H9 (cell line): ENCODE data around the gene FAM171A1. TPM values are rescaled to one million over a fixed set of nuclear protein-coding genes. Genes with fewer than 3 reads are reported as not detected.

ENCODE experiments used
- DNase-seq: peaks from one replicate; pipeline ENCODE4 v3.0.0-alpha.2; 2017
- H2AFZ ChIP-seq: one replicate; pipeline ENCODE4 v1.6.1; 2013; ENCODE audit warnings: mild to moderate bottlenecking, low read length, control low read depth, moderate library complexity
- H2AK5ac ChIP-seq: 2 replicates; pipeline ENCODE4 v1.6.1; 2013; ENCODE audit warnings: low read length, control low read depth, mixed read lengths; ENCODE audit not compliant: insufficient read length
- H2BK120ac ChIP-seq: one replicate; pipeline ENCODE4 v1.6.1; 2013; ENCODE audit warnings: low read depth, mild to moderate bottlenecking, low read length, control low read depth, inconsistent platforms; ENCODE audit not compliant: poor library complexity, severe bottlenecking
- H2BK12ac ChIP-seq: 2 replicates; pipeline ENCODE4 v1.6.1; 2013; ENCODE audit warnings: low read length, control low read depth, mixed read lengths, low read depth; ENCODE audit not compliant: insufficient read length
- H2BK15ac ChIP-seq: 2 replicates; pipeline ENCODE4 v1.6.1; 2013; ENCODE audit warnings: low read depth, low read length, control low read depth
- H2BK20ac ChIP-seq: one replicate; pipeline ENCODE4 v1.6.1; 2013; ENCODE audit warnings: low read depth, mild to moderate bottlenecking, low read length, control low read depth, inconsistent platforms; ENCODE audit not compliant: poor library complexity, severe bottlenecking
- H2BK5ac ChIP-seq: 2 replicates; pipeline ENCODE4 v1.6.1; 2013; ENCODE audit warnings: low read length, control low read depth, mixed read lengths; ENCODE audit not compliant: insufficient read length
- H3K14ac ChIP-seq: 2 replicates; pipeline ENCODE4 v1.6.1; 2013; ENCODE audit warnings: low read length, control low read depth; ENCODE audit not compliant: insufficient read depth
- H3K18ac ChIP-seq: 2 replicates; pipeline ENCODE4 v1.6.1; 2013; ENCODE audit warnings: low read depth, mild to moderate bottlenecking, mixed read lengths, low read length, control low read depth; ENCODE audit not compliant: insufficient read length
- H3K23ac ChIP-seq: 2 replicates; pipeline ENCODE4 v1.6.1; 2013; ENCODE audit warnings: low read length, control low read depth, mixed read lengths, low read depth; ENCODE audit not compliant: insufficient read length
- H3K23me2 ChIP-seq: 2 replicates; pipeline ENCODE4 v1.6.1; 2013; ENCODE audit warnings: low read depth, mild to moderate bottlenecking, mixed read lengths, low read length, control low read depth; ENCODE audit not compliant: insufficient read length, poor library complexity, severe bottlenecking
- H3K27ac ChIP-seq: 2 replicates; pipeline ENCODE4 v1.5.1; 2013; ENCODE audit warnings: low read length, control low read depth, mixed read lengths, low read depth; ENCODE audit not compliant: insufficient read length
- H3K27me3 ChIP-seq: 2 replicates; pipeline ENCODE4 v1.6.1; 2013; ENCODE audit warnings: low read length, control low read depth, inconsistent platforms; ENCODE audit not compliant: insufficient read depth
- H3K4ac ChIP-seq: 2 replicates; pipeline ENCODE4 v1.6.1; 2013; ENCODE audit warnings: low read depth, mild to moderate bottlenecking, control low read depth, inconsistent platforms, low read length, moderate library complexity
- H3K4me1 ChIP-seq: 2 replicates; pipeline ENCODE4 v1.6.1; 2013; ENCODE audit warnings: low read length, control low read depth, inconsistent platforms; ENCODE audit not compliant: insufficient read depth
- H3K4me2 ChIP-seq: 2 replicates; pipeline ENCODE4 v1.6.1; 2013; ENCODE audit warnings: low read length, control low read depth, mixed read lengths; ENCODE audit not compliant: insufficient read length, insufficient read depth
- H3K56ac ChIP-seq: 2 replicates; pipeline ENCODE4 v1.6.1; 2013; ENCODE audit warnings: low read depth, mild to moderate bottlenecking, mixed read lengths, low read length, control low read depth; ENCODE audit not compliant: insufficient read length
- H3K79me1 ChIP-seq: 2 replicates; pipeline ENCODE4 v1.6.1; 2013; ENCODE audit warnings: low read depth, mild to moderate bottlenecking, moderate library complexity, low read length, control low read depth, inconsistent platforms; ENCODE audit not compliant: insufficient read depth, poor library complexity, severe bottlenecking
- H3K79me2 ChIP-seq: 2 replicates; pipeline ENCODE4 v1.6.1; 2013; ENCODE audit warnings: low read length, control low read depth, inconsistent platforms; ENCODE audit not compliant: insufficient read depth
- H3K9ac ChIP-seq: 2 replicates; pipeline ENCODE4 v1.6.1; 2013; ENCODE audit warnings: low read length, control low read depth, mixed read lengths; ENCODE audit not compliant: insufficient read length; ENCODE audit errors: extremely low read depth
- H3K9me3 ChIP-seq: one replicate; pipeline ENCODE4 v1.6.1; 2013; ENCODE audit warnings: low read depth, low read length, inconsistent platforms; ENCODE audit not compliant: control insufficient read depth
- H3T11ph ChIP-seq: one replicate; pipeline ENCODE4 v1.6.1; 2013; ENCODE audit warnings: mild to moderate bottlenecking, low read length, control low read depth, inconsistent platforms
- H4K20me1 ChIP-seq: one replicate; pipeline ENCODE4 v1.6.1; 2013; ENCODE audit not compliant: control insufficient read depth, insufficient read length, insufficient read depth
- H4K5ac ChIP-seq: 2 replicates; pipeline ENCODE4 v1.6.1; 2013; ENCODE audit warnings: low read depth, mild to moderate bottlenecking, mixed read lengths, low read length, control low read depth; ENCODE audit not compliant: insufficient read length
- H4K8ac ChIP-seq: replicated peaks from 2 replicates; pipeline ENCODE4 v1.6.1; 2013; ENCODE audit warnings: low read length, control low read depth, mixed read lengths, low read depth; ENCODE audit not compliant: insufficient read length
- H4K91ac ChIP-seq: 2 replicates; pipeline ENCODE4 v1.6.1; 2013; ENCODE audit warnings: low read depth, mild to moderate bottlenecking, moderate library complexity, mixed read lengths, low read length, control low read depth; ENCODE audit not compliant: insufficient read length
- H3K27ac Mint-ChIP-seq, 3 experiments: 2 replicates in 2 of 3; 3 replicates in 1 of 3; pipeline ENCODE4 v1.8.0; 2020 to 2021; ENCODE audit warnings: mixed read lengths in 3 of 3, mild to moderate bottlenecking in 1 of 3, moderate library complexity in 1 of 3
- H3K27me3 Mint-ChIP-seq: 2 replicates; pipeline ENCODE4 v1.8.0; 2021; ENCODE audit warnings: low read depth, mild to moderate bottlenecking, moderate library complexity, mixed read lengths
- H3K36me3 Mint-ChIP-seq, 3 experiments: 2 replicates in 2 of 3; 3 replicates in 1 of 3; pipeline ENCODE4 v1.8.0; 2020 to 2021; ENCODE audit warnings: low read depth in 3 of 3, mixed read lengths in 3 of 3; ENCODE audit not compliant: insufficient read depth in 1 of 3
- H3K4me1 Mint-ChIP-seq, 2 experiments: 2 replicates each; pipeline ENCODE4 v1.8.0; 2020; ENCODE audit warnings: mixed read lengths in 2 of 2
- H3K4me3 Mint-ChIP-seq, 2 experiments: 2 replicates in 1 of 2; 3 replicates in 1 of 2; pipeline ENCODE4 v1.8.0; 2020 to 2021; ENCODE audit warnings: mild to moderate bottlenecking in 2 of 2, mixed read lengths in 2 of 2, moderate library complexity in 1 of 2
- H3K9me3 Mint-ChIP-seq, 2 experiments: 2 replicates in 1 of 2; 3 replicates in 1 of 2; pipeline ENCODE4 v1.8.0; 2020; ENCODE audit warnings: mild to moderate bottlenecking in 2 of 2, mixed read lengths in 2 of 2, moderate library complexity in 1 of 2
- CTCF ChIP-seq: fragments of 200-600 bp; sonication (generic); conservative IDR thresholded peaks from 3 replicates; pipeline ENCODE4 v1.8.0; 2021; ENCODE audit warnings: antibody characterized with exemption, mild to moderate bottlenecking
- WGBS: extraction: QIAGEN DNeasy Blood & Tissue Kit; methylation state at CpG from one replicate; pipeline ENCODE4 v1.1.7; 2013; ENCODE audit warnings: missing lambda C conversion rate, low lambda C conversion rate, mixed read lengths; ENCODE audit not compliant: insufficient read length; ENCODE audit errors: extremely low coverage; 5-methylcytosine and 5-hydroxymethylcytosine counted together
- total RNA-seq: library from RNA; stranded (reverse); gene quantifications from 2 replicates; pipeline ENCODE4 v1.2.1, GENCODE V29; 2021

Gene FAM171A1
- total RNA-seq, 1 experiment from 2014 or later, result 37.4 TPM

- Histone ChIP-seq H3K9ac (no peak overlapping the region), H3K27ac (no peak overlapping the region), H3K4me2 (no peak overlapping the region), H3K79me2 (no peaks in the 10 kb centered on the region; the same call in 1 of the 2 replicates), H4K5ac (no peak overlapping the region), H3K4me1 (peaks cover 9% of the 10 kb centered on the region), H3K23ac (no peak overlapping the region), H2BK20ac (no peak overlapping the region), H2BK120ac (no peak overlapping the region), H3K14ac (no peak overlapping the region), H3K79me1 (peaks cover 3% of the 10 kb centered on the region), H3T11ph (no peak overlapping the region), H2AK5ac (no peak overlapping the region), H2BK12ac (no peak overlapping the region), H3K23me2 (no peaks in the 10 kb centered on the region), H4K91ac (no peak overlapping the region), H3K18ac (no peak overlapping the region), H2AFZ (no peak overlapping the region), H3K4ac (no peak overlapping the region), H2BK5ac (no peak overlapping the region), H4K20me1 (no peaks in the 10 kb centered on the region), H3K27me3 (no peaks in the 10 kb centered on the region), H3K56ac (no peak overlapping the region), H2BK15ac (no peak overlapping the region), H4K8ac (no peak overlapping the region), H3K9me3 (no peaks in the 10 kb centered on the region)
- H3K27me3 Mint-ChIP-seq, result no peaks in the 10 kb centered on the region
- no CpG with 5 or more reads among the region's 7 CpGs for WGBS
- peak overlapping the region in 1 of 3 experiments; percentile 36; a peak in 1 of 7 replicates for H3K27ac Mint-ChIP-seq
- H3K4me3 Mint-ChIP-seq, result no peak overlapping the region
- H3K9me3 Mint-ChIP-seq, result no peaks in the 10 kb centered on the region
- H3K36me3 Mint-ChIP-seq, result no peaks in the 10 kb centered on the region
- DNase-seq, result no peak
- H3K4me1 Mint-ChIP-seq, result peaks cover 18 to 19% of the 10 kb centered on the region in 2 experiments
- no peak for TF ChIP-seq CTCF
These were observed 29.5 kb downstream of the FAM171A1 start for GRCh38 chr10:15341502-15342128.
